Stimulated activated CD4-positive, alpha-beta T cell treated with anti-CD3 and anti-CD28 coated beads, Interleukin-4, amount 100 ng/mL, for 4 hours (primary cell): ENCODE results near the gene DNMBP.
"Not testable (repeated sequence)": the region's sequence is repeated elsewhere in the genome, so short reads cannot be mapped to it uniquely, and the experiment has no call there.

ENCODE experiments used
- DNase-seq, 2 experiments: peaks; one replicate each; pipeline ENCODE4 v3.0.0-alpha.2; 2020

The DNMBP gene

DNA sequence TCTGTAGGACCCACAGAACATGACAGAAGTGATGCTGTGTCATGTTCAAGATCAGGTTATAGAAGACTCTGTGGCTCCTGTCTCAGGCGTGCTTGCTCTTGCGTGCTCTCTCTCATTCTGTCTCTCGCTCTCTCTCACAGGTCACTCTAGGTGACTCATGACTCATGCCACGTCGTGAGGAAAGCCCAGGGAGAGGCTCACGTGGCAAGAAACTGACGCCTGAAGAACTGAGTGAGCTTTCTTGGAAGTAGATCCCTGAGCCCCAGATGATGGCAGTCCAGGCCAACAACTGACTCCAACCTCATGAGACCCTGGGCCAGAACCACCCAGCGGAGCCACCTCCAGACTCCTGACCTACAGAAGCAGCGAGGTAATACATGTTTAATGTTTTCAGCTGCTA is 103.3 kb downstream of the DNMBP start:
- no peak for DNase-seq

- no peak for DNase-seq
Measured at GRCh38 chr10:99905971-99906370, 103.8 kb downstream of the DNMBP start.

DNA sequence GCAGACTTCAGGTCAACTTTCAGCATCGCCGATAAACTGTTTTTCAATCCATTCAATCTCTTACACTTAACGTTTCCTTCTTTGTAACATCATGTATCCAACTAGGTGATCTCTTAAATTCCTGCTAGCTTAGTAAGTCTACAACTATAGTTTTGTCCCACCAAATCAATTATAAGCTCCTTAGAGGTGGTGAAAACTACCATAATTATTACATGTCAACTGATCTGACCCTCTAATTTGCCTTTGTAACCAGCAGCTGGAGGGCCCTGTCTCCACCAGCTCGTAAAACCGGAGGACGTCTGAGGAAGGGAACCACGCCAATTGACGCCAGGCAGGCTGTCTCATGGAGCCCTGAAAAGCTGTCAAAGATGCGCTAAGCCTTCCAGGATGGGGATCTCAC is 113.9 kb downstream of the DNMBP start:
- DNase-seq = no peak

DNA sequence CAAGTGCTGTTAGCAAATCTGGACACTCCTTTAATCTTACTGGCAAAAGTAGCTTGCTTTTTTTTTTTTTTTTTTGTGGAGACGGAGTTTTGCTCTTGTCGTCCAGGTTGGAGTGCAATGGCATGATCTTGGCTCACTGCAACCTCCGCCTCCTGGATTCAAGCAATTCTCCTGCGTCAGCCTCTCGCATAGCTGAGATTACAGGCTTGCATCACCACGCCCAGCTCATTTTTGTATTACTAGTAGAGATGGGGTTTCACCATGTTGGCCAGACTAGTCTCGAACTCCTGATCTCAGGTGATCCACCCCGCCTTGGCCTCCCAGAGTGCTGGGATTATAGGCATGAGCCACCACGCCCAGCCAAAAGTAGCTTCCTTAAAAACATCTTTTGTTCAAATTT is 114.7 kb downstream of the DNMBP start:
- not testable (repeated sequence) for DNase-seq

DNA sequence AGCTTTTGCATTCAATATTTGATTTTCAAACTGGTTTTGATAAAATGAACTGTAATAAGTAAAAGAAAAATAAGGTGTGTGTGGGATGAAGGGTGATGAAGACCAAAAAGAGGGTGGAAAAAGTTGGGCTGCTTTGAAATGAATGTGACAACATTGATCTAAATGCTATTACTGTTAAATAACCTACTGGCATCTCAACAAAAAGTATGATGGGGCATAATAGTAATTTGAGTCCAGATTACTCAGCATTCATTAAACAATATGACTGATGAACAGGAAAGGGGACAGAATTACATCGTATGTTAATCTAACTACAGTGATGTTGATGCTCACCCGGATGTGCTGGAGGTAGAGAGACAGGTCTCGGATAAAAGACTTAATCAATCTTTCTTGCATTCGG is 115.1 kb downstream of the DNMBP start:
- DNase-seq = no peak

- no peak for DNase-seq
Measured at GRCh38 chr10:99888622-99889021, 121.1 kb downstream of the DNMBP start.

DNA sequence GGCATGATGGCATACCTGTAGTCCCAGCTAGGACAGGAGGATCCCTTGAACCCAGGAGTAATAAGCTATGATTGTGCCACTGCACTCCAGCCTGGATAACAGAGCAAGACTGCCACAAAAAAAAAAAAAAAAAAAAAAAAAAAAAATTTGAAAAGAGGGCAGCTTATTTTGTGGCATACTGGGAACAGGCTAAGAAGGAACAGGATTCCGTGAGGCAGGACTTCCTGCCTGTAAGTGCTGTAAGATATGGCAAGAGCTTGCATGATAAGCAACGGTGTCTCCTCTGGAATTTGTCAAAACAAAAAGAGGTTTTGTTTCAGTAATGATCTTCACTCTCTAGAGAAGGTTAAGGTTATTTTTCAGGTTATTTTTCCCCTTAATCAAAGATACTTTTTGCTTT is 126.2 kb downstream of the DNMBP start:
- no peak for DNase-seq

- DNase-seq = no peak
Measured at GRCh38 chr10:99881371-99881770, 128.4 kb downstream of the DNMBP start.

- no peak for DNase-seq
Measured at GRCh38 chr10:99880080-99880835, 129.5 kb downstream of the DNMBP start.

DNA sequence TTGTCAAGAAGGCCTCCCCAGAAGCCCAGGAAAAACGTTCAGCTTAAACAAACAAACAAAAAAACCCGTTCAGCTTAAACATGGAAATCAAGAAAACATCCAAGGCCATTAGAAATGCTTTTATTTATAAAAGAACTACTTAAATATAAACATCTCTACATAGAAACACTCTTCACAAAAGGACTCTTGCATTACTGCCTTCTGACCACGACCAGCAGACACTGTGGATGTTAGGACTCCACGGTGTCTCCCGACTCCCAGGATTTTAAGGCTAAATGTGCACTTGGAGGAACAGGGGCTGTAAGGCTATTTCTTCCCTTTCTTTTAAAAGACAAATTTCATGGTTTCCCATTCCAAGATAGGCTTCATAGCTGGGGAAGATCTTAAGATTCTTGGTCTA is 134.3 kb downstream of the DNMBP start:
- DNase-seq = no peak

GRCh38 chr10:99874341-99875085 is 135.2 kb downstream of the DNMBP start:
- DNase-seq = no peak

GRCh38 chr10:99873846-99874245 is 135.9 kb downstream of the DNMBP start:
- no peak for DNase-seq

- DNase-seq = no peak
Measured at GRCh38 chr10:99872367-99873162, 137.2 kb downstream of the DNMBP start.

GRCh38 chr10:99870123-99870730 is 139.5 kb downstream of the DNMBP start:
- DNase-seq = peak in 1 of 2 experiments; percentile 36

DNA sequence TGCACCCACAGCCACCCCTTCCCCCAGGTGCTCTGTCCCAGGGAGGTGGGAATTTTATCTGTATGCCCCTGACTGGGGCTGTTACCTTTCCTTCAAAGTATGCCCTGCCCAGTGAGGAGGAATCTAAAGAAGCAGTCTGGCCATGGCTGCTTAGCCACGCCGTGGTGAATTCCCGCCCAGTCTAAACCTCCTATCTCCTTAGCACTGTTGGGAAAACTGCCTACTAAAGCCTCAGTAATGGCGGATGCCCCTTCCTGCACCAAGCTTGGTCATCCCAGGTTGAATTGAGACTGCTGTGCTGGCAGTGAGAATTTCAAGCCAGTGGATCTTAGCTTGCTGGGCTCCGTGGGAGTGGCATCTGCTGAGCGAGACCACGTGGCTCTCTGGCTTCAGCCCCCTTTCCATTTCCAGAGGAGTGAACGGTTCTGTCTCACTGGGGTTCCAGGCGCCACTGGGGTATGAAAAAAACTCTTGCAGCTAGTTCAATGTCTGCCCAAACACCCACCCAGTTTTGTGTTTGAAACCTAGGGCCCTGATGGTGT is 140.1 kb downstream of the DNMBP start:
- DNase-seq = no peak

GRCh38 chr10:99867250-99867649 is 142.5 kb downstream of the DNMBP start:
- DNase-seq = not testable (repeated sequence)

DNA sequence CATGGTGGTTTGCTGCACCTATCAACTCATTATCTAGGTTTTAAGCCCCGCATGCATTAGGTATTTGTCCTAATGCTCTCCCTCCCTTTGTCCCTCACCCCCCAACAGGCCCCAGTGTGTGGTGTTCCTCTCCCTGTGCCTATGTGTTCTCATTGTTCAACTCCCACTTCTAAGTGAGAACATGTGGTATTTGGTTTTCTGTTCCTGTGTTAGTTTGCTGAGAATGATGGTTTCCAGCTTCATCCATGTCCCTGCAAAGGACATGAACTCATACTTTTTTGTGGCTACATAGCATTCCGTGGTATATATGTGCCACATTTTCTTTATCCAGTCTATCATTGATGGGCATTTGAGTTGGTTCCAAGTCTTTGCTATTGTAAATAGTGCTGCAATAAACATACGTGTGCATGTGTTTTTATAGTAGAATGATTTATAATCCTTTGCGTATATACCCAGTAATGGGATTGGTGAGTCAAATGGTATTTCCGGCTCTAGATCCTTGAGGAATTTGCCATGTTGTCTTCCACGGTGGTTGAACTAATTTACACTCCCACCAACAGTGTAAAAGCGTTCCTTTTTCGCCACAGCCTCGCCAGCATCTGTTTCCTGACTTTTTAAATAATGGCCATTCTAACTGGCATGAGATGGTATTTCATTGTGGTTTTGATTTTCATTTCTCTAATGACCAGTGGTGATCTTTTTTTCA is 146.1 kb downstream of the DNMBP start:
- DNase-seq = not testable (repeated sequence)

DNA sequence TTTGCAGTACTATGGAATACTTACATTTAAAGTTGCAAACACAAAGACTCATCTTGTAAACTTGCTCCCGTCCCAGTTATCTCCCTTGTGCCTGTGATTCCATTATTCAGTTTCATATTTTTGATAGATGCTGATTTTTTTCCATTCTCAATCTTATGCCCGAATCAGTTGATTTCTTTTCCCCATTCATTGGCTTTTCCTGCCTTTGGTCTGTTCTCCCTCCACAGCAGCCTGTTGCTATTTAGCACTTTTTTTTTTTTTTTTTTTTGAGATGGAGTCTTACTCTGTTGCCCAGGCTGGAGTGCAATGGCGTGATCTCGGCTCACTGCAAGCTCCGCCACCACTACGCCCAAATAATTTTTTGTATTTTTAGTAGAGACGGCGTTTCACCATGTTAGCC is 149.3 kb downstream of the DNMBP start:
- no peak for DNase-seq

GRCh38 chr10:99859585-99859984 is 150.2 kb downstream of the DNMBP start:
- no peak for DNase-seq

GRCh38 chr10:99858849-99859248 is 150.9 kb downstream of the DNMBP start:
- no peak for DNase-seq

DNA sequence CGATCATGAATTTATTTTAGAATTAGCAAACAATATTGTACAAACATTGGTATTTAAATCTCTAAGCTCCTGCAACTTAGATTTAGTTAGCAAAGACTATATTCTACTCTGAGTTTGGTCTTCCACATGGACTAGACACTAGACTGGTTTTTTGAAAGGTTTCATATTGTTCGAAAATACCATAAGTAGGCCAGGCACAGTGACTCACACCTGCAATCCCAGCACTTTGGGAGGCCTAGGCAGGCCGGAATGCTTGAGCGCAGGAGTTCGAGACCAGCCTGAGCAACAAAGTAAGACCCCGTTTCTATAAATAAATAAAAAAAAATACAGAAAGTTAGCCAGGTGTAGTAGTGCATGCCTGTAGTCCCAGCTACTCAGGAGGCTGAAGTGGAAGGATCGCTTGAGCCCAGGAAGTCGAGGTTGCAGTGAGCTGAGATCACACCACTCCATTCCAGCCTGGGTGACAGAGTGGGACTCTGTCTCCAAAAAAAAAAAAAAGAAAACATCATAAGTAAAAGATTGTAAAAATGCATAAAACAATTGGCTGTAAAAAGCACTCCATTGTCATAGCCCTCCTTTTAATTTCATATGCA is 154.2 kb downstream of the DNMBP start:
- no peak for DNase-seq

DNA sequence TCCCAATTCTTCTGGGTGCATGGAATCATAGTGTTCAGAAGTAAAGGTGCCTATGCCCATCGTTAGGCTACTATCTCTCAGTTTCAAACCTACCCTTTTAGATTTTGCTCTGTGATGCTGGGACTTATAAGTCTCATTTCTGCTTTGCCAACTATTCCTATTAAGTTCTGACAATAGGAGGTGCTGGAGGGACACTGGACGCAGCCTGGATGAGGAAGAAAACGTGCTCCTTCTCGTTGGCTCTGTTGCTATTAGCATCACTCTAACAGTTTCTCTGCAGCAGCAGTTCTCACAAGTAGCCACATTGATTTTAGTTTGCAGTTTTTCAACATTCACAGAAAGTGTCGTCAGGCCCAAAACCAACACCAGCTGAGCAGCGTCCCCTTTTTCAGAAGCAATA is 154.9 kb downstream of the DNMBP start:
- DNase-seq = no peak
